ENCODE data around the gene FEN1.

The FEN1 gene

DNA sequence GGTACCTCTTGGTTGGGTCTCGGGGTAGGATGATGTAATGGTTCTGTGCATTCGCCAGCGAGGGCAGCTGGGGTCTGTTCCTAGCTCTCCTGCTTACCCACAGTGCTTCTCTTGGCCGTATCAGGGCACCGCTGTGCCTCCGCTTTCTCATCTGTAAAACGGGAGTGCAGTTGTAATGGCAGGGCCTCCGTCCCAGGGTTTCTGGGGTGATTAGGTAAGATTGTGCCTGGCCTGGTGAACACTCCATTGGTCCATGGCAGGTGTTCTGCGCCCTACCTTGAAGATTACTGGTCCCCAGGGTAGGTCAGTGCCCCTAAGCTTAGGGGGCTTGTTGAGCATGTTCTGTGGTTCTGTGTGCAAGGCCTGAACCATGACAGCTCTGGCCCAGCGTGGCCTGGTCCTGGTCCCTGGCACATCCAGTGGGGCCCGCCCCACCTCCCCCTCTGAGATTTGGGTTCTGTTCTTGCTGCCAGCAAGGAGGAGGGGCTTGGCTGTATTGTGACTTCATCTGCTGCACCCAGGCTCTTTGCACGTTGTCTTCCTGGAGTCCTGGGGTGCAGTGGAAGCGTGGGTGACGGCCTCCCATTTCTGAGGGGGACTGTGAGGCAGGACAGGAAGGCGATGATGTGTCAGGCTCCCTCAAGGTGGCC, 35.4 kb upstream of the FEN1 start:
- no peak for DNase-seq

DNA sequence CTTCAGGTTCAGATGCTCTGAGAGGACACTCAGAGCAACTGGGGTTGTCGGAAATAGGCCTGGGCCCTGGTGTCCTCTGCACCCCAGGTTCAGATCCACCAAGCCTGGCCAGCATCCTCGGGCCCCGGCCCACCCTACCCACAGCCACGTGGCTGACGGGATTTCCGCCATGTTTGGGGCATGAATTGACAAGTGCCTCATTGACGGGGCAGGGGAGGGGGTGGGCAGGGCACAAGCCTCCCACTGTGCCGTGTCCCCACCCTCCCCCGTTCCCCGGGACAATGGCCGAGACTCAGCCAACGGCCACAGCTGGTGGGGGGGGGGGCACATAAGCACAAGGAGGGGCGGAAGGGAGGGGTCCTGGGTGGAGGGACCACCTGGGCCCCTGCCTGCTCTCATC, 31.8 kb upstream of the FEN1 start:
- DNase-seq: no peak

DNA sequence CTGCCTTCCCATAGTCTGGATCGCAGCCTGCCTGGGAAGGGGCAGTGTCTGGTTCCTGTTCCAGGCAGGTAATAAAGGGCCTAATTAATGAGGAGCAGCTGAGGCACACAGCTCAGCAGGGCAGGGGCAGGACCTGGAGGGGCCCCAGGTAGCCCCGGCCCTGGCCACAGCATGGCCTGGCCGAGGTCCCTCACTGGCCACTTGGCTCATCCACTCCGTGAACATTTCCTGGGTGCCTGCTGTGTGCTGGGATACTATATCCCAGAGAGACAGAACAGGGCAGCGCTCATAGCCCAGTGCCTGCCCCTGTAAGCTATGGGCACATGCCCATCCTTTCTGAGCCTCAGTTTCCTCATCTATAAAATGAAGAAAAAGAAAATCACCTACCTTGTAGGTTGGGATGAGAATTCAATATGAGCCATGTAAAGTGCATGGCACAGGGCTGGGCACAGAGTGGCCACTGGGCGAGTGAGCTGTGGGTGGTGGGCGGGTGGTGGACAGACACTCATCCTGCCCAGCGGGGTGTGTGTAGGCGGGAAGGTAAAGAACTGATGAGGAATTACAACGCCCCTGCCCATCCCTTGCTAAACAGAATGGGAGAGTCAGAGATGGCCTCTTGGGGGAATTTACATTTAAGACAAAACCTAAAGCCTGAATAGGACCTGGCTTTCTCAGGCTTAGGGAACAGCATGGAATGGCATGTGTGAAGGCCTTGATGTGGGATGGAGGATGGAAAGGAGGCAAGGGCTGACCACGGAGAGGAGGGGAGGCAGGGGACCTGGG, 31.1 kb upstream of the FEN1 start:
- DNase-seq: no peak

DNA sequence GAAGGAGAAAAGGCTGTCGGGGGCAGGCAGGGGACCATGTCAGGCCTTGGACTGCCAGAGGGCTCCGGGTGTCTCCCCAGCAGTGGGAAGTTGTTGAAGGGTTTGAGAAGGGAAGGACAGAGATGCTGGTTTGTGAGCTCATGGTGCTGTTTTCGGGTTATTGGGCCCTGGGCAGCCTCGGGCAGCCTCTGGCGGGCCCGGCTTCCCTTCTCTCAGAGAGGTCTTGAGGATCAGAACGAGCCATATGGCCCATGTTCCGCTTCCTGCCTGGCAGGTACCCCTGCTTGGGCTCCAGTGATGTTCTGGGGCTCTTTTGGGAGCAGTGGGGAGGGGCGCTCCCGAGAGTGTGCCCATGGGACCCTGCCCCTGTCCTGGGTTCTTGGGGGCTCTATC, 30.5 kb upstream of the FEN1 start:
- no peak for DNase-seq

DNA sequence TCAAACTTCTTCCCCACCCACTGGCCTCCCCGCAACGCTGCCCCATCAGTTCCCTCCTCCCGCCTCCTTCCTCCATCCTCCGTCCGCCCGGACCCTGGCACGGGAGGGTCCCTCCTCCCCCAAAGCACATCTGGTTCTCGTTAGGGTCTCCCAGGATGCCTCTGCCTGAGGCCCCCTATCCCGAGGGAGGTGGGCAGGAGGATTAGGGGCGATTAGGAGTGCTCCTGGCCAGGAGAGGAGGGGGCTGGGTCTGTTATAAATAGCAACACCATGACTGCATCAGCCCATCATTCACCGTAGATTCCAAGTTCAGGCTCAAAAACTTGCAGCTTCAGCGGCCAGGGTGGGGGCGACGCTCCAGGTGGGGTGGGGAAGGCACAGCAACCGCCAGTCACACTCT, 29.9 kb upstream of the FEN1 start:
- no peak for DNase-seq

DNA sequence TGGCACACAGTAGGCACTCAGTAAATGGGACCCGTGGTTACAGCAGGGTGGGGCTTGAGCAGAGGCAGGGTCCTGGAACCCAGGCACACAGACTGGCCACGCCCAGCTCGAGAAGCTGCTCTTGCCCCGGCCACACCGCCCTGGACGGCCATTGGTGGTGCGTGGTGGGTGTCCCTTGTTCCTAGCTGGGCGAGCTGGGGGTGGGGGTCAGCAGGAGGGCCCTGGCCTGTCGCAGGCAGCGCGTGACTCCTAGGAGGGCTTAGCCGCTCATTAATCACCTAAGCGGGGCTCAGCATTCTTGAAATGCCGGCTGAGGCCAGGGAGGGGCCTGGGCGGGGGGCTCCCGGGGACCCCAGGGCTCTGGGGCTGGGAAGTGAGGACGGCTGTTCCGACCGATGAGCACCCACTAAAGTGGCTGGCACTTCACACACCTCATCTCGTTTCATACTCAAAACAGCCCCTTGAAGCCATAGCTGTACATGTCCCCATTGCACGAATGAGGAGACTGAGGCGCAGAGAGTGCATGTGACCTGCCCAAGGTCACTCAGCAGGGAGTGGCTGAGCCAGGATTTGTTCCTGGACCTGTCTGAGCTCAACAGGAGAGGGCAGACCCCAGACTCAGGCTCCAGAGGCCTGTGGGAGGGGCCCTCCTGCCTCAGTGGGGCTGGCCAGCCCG, 28.6 kb upstream of the FEN1 start:
- no peak for DNase-seq

DNA sequence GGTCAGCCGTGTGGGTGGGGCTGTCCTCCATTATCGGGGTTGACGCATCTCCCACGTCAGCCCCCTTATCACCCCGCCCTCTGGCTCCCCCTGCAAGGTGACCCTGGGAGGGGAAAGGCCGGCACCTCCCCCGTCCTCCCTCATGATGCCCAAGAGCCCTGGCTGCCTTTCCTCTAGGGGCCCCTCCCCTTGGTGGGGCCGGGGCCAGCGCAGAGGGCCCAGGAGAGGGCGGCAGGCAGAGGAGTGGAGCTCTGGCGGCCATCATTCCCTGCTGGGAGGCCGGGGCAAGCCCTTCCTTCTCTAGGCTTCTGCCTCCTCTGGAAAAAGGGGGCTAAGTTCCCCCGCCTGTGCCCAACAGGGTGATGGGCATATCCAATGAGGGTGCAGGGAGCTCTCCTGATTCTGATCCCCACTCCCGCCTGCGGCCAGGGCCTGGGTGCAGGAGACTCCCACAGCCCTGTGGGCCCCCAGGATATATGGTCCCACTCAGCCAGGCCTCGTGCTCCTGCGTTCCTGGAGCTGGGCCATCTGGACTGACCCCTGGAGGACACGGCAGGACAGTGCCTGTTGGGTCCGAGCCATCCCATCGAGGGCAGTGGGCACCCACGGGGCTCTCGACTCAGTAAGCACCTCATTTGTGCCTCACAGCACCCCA, 28.0 kb upstream of the FEN1 start:
- DNase-seq: no peak

DNA sequence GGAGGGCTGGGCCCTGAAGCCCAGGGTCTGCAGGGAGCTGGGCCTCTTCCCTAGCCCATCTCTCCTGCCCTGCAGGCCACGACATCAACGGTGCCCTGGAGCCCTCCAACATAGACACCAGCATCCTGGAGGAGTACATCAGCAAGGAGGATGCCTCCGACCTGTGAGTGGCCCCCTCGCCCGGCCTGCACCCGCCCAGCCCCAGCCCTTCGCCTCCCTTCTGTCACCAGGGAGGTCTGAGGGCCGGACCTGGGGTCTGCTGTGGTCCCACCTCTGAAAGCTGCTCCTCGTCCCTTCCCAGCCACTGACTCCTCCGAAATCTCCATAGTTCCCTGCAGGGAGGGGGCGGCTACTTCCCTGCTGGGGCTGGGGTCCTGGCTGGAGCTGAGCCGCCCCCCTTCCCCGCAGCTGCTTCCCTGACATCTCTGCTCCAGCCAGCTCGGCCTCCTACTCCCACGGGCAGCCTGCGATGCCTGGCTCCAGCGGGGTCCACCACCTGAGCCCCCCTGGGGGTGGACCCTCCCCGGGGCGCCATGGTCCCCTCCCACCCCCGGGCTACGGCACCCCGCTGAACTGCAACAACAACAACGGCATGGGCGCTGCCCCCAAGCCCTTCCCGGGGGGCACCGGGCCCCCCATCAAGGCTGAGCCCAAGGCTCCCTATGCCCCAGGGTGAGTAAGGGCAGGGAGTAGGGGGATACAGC, 27.0 kb upstream of the FEN1 start:
- DNase-seq: no peak

DNA sequence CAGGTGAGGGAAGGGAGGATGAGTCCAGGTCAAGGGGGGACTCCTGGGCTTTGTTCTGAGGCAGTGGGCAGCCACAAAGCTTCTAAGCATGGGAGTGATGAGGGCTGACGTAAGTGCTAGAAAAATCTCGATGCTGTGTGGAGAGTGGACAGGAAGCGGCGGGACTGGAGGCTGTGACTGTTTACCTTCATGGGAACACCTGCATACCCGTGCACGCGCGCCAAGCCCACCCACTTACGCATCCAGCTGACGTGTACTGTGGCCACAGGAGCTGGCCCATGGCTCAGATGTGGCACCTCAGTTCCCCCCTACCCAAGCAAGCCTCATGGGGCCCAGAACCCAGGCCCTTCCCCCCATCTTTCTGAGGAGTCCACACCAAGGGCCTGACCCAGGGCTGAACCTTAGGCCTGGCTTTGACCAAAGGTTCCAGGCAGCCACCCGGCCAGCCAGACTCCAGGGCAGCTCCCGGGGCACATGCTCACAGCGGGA, 26.3 kb upstream of the FEN1 start:
- no peak for DNase-seq

DNA sequence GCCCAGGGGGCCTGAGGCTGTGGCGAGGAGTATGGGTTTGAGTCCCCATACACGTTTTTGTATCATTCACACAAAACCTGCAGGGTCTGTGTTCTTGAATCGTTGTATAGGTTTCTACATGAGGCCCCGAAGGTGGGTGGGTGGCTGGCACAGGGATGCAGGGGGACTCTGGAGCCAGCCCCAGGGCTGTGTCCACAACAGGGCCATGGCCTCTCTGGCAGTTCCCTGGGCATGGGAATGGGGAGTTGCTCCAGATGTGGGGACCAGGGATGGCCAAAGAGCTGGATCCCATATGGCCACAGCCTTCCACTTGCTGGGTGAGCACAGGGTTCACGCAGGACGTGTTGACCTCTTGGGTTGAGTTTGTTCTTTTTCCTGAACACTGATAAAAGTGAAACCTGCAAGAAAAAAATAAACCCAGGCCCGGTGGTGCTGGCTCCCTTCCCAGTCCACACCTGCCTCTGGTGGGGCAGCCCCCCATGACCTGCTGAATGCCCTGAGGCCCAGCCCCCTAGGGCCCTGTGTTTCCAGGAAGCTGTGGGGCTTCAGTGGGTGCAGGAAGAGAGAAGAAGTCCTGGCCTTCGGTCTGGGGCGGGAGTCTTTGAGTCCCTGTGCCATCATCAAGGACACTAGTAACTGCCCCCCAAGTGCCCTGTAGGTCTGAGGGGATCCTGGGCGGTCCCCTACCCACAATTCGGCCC, 24.2 kb upstream of the FEN1 start:
- no peak for DNase-seq

DNA sequence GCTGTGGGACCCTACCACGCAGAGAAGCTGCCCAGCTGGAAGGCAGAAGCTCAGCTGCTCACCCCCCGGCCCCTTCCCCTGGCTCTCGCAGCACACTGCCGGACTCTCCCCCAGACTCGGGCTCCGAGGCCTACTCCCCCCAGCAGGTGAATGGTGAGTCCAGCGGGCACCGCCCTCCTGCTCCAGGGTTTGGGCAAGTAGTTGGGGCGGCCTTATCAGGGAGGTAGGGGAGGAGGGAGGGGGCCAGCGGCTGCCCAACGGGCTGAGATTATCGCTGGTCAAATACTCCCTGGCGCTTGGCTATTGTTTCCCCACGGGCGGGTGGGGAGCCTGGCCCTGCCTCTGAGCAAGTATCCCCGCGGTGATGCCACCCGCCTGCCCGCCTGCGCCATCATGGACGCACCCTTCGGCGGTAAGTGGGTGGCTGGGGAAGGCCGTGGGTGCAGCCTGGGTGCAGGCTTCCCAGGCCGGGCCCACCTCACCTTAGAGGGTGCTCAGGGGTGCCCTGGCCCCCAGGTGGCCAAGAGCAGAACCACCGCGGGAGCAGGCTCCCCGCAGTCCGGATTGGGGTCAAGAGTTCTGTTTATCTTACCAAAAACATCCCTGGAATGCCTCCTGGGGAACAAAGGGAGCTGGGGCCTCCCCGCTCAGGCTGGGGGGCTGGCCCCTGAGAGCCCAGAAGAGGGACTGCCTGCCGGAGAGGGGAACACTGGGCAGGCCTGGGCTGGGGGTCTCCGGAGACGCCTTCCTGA, 23.4 kb upstream of the FEN1 start:
- no peak for DNase-seq

DNA sequence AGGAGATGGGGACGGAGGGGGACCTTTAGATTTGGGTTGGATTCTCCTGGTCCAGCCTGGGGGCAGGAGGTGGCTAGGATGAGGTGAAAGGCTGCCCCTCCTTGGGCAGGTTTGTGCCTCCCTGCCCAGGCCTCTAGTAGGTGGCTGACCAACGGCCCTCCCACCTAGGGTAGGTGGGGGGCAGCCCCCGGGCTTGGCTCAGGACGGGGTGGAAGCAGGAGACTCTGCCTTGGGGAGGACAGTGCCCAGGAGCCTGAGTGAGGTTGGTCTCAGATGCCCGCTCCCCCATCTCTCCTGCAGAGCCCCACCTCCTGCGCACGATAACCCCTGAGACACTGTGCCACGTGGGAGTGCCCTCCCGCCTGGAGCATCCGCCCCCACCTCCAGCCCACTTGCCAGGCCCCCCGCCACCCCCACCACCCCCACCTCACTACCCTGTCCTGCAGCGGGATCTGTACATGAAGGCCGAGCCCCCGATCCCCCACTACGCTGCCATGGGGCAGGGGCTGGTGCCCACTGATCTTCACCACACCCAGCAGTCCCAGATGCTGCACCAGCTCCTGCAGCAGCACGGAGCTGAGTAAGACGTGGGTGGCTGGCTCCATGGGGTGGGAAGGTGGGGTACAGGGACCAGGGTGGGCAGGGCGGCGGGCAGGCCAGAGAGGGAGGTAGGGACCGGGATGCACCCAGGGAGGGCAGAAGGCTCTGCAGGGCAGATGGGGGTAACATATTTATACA, 22.6 kb upstream of the FEN1 start:
- DNase-seq: no peak

DNA sequence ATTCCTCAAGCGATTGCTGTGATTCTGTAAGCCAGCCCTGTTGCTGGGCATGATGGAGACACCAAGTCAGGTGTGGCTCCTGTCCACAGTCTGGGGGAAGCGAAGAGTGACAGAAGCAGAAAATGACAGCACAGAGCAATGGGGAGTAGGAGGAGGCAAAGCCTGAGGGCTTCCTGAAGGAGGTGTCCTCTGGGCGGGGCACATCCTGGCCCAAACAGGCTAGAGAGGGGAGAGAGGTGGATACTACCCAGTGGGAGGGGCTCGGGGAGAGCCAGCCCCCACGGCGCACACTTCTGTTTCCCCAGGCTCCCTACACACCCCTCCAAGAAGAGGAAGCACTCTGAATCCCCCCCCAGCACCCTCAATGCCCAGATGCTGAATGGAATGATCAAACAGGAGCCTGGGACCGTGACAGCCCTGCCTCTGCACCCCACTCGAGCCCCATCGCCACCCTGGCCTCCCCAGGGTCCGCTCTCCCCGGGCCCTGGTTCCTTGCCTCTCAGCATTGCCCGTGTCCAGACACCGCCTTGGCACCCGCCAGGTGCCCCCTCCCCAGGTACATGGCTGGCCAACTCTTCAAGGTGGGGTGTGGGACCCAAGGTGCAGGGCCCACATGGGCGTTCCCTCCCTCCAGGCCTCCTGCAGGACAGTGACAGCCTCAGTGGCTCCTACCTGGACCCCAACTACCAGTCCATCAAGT, 21.4 kb upstream of the FEN1 start:
- DNase-seq: no peak

DNA sequence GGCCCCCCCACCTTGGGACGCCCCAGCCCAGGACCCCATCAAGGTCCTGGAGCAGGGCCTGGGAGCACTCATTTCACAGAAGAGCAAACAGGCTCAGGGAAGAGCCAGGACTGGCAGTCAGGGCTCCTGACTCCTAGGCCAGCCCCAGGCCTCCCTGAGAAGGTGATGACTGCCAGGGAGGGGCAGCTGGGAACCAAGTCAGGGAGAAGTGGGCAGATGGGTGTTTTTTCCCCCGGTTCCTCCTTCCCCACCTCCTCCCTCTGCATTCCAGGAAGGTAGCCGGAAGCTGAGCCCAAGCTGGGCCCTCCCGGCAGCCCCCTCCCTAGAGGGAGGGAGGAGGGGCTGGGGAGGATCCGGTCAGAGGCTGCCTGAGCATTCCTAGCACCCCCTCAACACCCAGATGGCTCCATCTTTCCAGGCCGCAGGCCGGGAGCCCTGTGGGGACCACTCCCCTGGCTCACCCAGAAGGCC, 20.7 kb upstream of the FEN1 start:
- no peak for DNase-seq

DNA sequence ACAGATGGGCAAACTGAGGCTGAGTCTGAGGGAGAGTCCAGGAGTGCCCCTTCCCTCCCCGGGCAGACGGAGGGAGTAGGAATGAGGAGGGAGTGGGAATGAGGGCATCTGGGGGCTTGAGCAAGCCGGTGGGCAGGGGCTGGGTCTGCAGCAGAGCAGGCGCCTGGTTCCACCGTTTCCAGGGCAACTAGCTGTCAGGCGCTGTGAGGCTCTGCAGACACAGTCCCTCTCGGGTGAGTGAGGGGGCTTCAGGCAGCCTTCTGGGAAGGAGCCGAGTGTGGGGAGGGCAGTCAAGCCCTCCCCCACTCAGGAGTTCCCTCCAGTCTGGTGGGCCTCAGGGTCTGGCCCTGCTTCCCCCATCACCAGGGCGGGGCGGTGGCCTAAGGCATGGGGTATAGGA, 19.4 kb upstream of the FEN1 start:
- no peak for DNase-seq

DNA sequence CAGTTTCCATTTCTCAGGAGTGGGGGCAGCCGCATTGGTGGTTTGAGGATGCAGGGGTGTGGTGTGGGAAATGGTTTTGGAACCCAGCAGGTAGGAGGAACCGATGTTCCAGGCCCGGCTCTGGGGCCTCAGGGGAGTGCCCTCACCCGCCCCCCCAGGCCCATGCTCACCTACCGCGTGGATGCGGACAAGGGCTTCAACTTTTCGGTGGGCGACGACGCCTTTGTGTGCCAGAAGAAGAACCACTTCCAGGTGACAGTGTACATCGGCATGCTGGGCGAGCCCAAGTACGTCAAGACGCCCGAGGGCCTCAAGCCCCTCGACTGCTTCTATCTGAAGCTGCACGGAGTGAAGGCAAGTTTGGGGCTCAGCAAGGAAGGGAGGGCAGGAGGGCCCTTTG, 18.9 kb upstream of the FEN1 start:
- no peak for DNase-seq

DNA sequence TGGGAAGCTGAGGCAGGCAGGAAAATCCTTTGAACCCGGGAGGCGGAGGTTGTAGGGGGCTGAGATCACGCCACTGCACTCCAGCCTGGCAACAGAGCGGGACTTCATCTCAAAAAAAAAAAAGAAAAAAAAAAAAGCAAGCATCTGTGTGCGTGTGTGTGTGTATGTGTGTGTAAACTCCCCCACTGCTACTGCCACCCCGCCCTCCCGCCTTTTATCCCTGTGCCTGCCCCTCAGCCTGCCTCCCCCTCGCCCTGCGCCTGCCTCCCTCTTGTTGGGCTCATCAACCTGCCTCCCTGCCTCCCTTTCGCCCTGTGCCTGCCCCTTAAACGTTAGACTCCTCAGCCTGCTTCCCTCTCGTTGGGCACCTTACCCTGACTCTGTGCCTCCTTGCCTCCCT, 18.3 kb upstream of the FEN1 start:
- no peak for DNase-seq

DNA sequence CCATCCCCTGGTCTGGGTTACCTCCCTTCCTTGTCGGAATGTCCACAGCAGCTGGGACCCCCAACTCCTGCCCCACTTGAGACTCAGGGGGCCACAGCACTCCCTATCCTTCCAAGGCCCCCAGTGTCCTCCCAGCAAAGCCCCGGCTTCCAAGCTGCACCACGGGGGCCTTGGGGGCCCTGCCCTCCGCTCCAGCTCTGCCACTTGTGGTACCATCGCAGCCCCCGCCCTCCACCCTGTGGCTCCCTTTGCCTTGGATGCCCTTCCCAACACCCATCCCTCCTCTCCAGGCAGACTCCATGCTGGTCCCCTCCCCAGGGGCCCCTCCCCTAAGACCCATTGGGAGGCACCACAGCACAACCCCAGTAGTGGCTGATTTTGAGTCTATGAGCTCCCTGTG, 17.6 kb upstream of the FEN1 start:
- DNase-seq: no peak

DNA sequence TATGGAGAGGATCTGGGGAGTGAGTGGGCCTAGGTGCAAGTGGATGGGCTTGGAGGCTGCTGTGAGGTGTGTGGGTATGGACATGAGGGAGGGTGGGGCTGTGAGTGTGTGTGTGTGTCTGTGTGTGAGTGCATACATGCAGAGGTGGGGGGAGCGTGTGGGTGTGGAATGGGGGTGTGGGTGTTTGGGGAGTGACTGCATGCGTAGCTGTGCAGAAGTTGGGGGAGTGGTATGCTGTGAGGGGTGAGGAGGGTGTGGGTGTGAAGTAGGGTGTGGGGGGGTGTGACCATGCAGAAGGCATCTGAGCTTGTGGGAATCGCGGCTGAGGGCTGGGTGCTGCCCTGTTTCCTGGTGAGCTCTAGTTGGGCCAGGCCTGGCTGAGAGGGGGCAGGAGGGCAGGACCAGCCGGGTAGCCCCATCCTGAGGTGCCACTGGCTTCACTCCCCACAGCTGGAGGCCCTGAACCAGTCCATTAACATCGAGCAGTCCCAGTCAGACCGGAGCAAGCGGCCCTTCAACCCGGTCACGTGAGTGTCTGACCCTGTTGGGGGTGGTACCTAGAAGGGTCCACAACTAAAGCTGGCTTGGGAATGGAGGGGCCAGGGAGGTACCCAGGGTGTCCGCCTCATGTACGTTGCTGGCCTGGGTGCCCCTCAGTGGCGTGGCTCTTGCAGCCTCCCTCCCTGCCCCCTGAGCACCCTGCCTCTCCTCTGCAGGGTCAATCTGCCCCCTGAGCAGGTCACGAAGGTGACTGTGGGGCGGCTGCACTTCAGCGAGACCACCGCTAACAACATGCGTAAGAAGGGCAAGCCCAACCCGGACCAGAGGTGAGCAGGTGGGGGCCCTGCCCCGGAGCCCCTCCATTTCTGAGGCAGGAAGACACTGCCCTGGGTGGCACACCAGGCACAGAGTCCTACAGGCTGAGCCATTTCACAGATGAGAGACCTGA, 16.8 kb upstream of the FEN1 start:
- no peak for DNase-seq
